Coronary artery (tissue), 2 donors: Measurements from ENCODE around the gene BTBD16.

ENCODE experiments used
- DNase-seq: peaks from one replicate; pipeline ENCODE4 v3.0.0-alpha.2; 2017; ENCODE audit warnings: low spot score
- H3K27ac ChIP-seq, 2 donors: fragments of 200-600 bp; sonication (generic); one replicate each; pipeline ENCODE4 v1.5.1; 2016 to 2019
- H3K4me3 ChIP-seq: fragments of 200-600 bp; sonication (generic); 2 replicates; pipeline ENCODE4 v1.5.1; 2016; ENCODE audit warnings: mild to moderate bottlenecking, moderate library complexity
- TF ChIP-seq, protein P1 (sequence below): fragments of 200-600 bp; sonication (generic); IDR thresholded peaks from one replicate; pipeline ENCODE4 v1.5.1; 2019; ENCODE audit warnings: antibody characterized with exemption

Gene BTBD16

DNA sequence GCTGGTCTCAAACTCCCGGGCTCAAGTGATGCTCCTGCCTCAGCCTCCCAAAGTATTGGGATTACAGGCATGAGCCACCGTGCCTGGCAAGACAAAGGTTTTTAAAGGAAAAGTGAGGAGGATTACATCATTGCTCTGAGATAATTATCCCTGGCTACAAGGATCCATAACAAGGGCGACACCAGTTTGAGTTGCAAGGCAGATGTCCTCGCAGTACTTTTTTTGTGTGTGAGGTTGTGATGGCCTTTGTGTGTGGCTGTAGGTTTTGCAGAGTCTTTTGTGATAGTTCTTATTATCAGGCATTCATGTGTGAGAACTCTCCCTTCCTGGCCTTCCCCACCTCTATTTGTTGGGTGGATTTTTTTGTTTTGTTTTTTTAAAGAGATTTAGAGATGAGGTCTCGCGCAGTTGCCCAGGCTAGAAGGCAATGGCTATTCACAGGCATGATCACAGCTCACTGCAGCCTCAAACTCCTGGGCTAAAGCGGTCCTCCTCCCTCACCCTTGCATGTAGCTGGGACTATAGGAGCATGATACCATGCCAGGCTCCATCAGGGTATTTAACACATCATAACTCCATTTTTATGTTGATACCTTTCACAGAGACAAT lies 10.0 kb downstream of the BTBD16 start:
- DNase-seq: peak; percentile 16
- TF ChIP-seq, protein P1, sequence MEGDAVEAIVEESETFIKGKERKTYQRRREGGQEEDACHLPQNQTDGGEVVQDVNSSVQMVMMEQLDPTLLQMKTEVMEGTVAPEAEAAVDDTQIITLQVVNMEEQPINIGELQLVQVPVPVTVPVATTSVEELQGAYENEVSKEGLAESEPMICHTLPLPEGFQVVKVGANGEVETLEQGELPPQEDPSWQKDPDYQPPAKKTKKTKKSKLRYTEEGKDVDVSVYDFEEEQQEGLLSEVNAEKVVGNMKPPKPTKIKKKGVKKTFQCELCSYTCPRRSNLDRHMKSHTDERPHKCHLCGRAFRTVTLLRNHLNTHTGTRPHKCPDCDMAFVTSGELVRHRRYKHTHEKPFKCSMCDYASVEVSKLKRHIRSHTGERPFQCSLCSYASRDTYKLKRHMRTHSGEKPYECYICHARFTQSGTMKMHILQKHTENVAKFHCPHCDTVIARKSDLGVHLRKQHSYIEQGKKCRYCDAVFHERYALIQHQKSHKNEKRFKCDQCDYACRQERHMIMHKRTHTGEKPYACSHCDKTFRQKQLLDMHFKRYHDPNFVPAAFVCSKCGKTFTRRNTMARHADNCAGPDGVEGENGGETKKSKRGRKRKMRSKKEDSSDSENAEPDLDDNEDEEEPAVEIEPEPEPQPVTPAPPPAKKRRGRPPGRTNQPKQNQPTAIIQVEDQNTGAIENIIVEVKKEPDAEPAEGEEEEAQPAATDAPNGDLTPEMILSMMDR: no peak

DNA sequence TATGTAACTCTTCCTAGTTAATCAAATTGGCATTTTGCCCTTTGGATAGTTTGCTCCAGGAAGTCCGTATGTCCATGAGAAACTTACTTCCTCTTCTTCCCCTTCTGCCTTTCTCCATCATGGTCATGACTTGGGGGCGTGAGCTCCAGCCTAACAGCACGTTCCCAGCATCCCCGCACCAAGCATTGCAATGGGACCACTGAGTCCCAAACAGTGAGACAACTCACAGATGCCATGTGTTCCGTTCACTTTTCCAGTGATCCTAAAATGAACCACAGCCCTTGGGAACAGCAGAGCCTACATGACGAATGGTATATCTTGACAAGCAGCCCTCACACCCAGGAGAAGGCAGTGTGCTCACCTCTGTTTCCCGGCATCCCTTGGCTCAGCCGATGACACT lies 10.7 kb downstream of the BTBD16 start:
- DNase-seq: no peak
- TF ChIP-seq, protein P1: no peak
- Histone ChIP-seq H3K4me3 (peak overlapping the region; percentile 39), H3K27ac (peak overlapping the region; percentile 74 to 86)

More for the DNA sequence above, 10.0 kb downstream of the BTBD16 start:
- Histone ChIP-seq H3K27ac (peak overlapping the region; percentile 74 to 86), H3K4me3 (no peak overlapping the region)

DNA sequence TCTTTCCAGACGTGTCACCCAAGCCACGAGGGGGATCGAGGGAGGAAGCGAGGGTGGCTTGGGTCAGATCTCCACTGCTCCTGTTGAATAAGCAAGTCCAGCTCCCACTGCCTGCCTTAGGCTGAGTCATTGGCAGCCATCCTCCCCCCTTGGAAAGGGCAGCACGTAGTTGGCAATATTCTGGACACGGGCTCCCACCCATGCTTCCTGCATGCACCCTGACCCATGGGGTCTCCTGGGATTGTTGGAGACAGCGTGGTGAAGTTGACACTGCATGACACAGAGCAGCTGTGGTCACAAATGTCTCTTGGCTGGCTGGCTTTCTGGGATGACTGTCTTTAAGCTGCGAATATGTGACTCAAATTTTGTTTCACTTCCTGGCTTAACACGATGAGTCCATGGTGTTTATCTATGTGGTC lies 11.2 kb downstream of the BTBD16 start:
- Histone ChIP-seq H3K27ac (peak overlapping the region; percentile 74 to 86), H3K4me3 (peak overlapping the region; percentile 39)
- TF ChIP-seq, protein P1: no peak
- peak; percentile 83 for DNase-seq

DNA sequence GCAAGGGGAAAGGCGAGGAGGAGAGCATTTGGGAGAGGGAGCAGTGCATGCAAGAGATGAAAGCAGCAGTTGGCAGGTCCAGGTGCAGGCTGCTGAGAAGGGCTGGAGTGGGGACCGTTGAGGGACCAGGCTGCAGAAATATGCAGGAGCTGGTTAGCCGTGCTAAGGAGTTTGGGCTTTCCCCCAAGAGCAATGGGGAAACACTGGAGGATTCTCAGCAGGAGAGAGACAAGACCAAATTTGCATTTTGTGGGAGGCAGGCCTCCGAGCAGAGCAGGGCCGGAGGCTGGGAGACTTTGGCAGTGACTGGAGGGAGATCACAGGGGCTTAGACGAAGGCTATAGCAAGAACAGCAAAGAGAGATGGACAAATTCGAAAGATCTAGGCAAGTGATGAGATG lies 11.8 kb downstream of the BTBD16 start:
- H3K4me3 ChIP-seq: no peak overlapping the region
- DNase-seq: peak; percentile 69
- peak overlapping the region; percentile 74 to 86 for H3K27ac ChIP-seq
- TF ChIP-seq, protein P1: no peak

DNA sequence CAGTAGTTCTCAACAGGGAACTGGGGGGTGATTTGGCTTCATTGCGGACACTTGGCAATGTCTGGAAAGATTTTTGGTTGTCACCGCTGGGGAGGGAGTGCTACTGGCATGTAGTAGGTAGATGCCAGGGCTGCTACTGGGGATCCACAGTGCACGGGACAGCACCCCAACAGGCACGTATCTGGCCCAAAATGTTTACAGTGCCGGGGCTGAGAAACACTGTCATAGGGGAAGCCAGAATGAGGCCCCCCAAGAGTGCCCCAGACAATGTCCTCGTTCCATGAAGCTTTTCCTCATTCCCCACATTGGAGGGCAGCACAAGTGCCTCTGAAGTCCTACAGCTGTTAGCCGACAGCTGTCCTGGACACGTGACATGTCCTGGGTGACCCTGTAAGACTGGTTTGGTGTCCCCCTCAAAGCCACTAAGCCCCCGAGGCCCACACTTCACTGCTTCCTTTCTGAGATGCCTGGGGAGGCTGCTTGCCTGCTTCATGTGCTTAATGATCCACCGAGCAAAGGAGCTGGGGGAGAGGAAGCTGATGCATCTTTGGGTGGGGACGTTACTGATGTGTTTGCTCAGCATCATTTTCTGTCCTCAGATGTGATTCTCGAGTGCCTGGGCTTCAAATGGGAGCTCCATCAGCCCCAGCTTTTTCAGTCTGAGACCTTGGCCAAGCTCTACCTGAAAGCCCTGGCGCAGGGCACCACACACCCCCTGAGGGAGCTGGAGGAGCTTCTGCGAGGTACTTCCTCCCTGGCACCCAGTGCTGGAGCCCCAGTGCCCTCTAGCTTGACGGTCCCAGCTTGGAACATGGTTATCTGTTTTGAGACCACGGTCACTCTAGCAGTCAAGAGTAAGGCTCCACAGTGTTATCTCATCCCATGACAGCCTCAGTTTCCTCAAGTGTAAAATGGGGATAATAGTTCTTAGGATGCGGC lies 14.7 kb downstream of the BTBD16 start:
- Histone ChIP-seq H3K4me3 (no peak overlapping the region), H3K27ac (peak overlapping the region; percentile 9 to 19)
- TF ChIP-seq, protein P1: no peak
- DNase-seq: peak; percentile 60

DNA sequence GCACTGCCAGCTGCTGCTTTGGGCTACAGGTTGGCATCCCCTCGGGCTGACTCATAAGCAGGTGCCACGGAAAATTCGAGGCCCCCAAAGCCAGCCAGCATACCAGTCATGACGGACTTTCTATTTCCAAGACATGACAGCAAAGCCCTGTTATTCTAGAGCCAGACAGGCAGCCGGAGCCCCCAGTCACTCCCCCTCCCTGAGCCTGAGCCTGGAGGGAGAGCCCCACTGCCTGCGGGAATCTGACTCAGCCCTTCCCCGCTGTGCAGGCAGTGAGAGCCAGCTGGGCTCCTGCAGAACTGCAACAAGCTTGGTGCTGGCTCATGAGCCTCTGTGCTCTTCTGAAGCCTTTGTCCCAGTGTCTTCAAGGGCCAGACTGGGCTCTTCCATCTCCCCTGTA lies 15.8 kb downstream of the BTBD16 start:
- no peak overlapping the region for H3K4me3 ChIP-seq
- TF ChIP-seq, protein P1: no peak
- peak overlapping the region; percentile 9 to 19 for H3K27ac ChIP-seq
- no peak for DNase-seq
